ENCODE data around the gene NFIA. TPM values are rescaled to one million over a fixed set of nuclear protein-coding genes. Genes with fewer than 3 reads are reported as not detected.

NFIA gene
- total RNA-seq, 4 donors from 2014 or later, result 32.0 to 160 (median 32.9) TPM

DNA sequence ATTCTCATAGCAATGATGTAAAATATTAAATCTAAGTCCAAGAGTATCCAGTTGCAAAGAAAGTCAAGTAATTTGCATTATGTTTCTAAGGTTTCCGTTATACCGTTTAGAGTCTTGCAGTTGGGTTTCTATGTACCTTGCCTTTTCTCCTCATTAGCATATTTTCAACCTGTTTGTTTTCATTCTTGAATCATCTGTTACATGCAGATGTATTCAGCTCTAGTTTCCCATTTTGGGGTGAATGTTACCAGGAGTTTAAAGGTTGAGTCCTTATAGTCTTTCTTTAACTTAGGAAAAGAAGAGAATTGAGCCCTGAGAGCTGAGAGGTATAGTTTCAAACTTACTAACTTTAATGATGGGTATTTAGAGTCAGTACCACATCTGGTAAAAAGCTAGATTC lies 139.9 kb downstream of the NFIA start:
- no peak for DNase-seq
- no peaks in the 10 kb centered on the region for H3K9me3 ChIP-seq
- peaks cover 0 to 8% (median 0%) of the 10 kb centered on the region in 4 donors for H3K4me1 ChIP-seq
- no peaks in the 10 kb centered on the region for H3K27me3 ChIP-seq
- TF ChIP-seq POLR2A (IDR thresholded peaks at IDR 0.05), result no peak
- no peak for TF ChIP-seq CTCF (IDR thresholded peaks at IDR 0.05)
- no peak overlapping the region for H3K4me3 ChIP-seq
- H3K27ac ChIP-seq, result no peak overlapping the region
- no peaks in the 10 kb centered on the region for H3K36me3 ChIP-seq

DNA sequence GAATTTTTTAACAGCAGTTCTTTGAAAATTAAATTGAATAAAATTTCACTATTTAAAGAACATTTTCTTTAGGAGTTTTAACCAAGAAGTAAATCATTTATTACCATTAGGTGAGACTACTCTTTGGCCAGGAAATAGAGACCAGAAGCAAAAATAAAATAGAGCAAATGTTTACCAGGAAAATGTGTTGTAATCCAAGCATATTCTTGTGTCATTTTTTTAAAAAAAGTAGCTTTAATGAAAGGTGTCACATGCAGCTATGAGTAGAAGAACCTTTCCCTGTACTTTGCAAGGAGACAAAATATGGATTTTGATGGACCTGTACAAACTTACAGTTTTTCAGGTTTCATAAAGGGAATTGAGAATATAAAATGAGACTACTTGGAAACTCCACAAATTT lies 140.8 kb downstream of the NFIA start:
- H3K9me3 ChIP-seq, result no peaks in the 10 kb centered on the region
- no peak for DNase-seq
- H3K36me3 ChIP-seq, result no peaks in the 10 kb centered on the region
- H3K27ac ChIP-seq, result no peak overlapping the region
- TF ChIP-seq CTCF (IDR thresholded peaks at IDR 0.05) (no peak), POLR2A (IDR thresholded peaks at IDR 0.05) (no peak)
- no peak overlapping the region for H3K4me3 ChIP-seq
- peaks cover 0 to 14% (median 0%) of the 10 kb centered on the region in 4 donors for H3K4me1 ChIP-seq
- no peaks in the 10 kb centered on the region for H3K27me3 ChIP-seq

- Histone ChIP-seq H3K4me3 (no peak overlapping the region), H3K9me3 (no peaks in the 10 kb centered on the region), H3K36me3 (no peaks in the 10 kb centered on the region), H3K4me1 (peaks cover 0 to 16% (median 0%) of the 10 kb centered on the region in 4 donors), H3K27me3 (no peaks in the 10 kb centered on the region), H3K27ac (no peak overlapping the region)
- no peak for DNase-seq
- no peak for TF ChIP-seq POLR2A (IDR thresholded peaks at IDR 0.05)
- TF ChIP-seq CTCF (IDR thresholded peaks at IDR 0.05), result no peak
Measured at GRCh38 chr1:61224609-61225008, 142.2 kb downstream of the NFIA start.

GRCh38 chr1:61225478-61225877 lies 143.1 kb downstream of the NFIA start:
- Histone ChIP-seq H3K4me1 (peaks cover 0 to 16% (median 0%) of the 10 kb centered on the region in 4 donors), H3K27me3 (no peaks in the 10 kb centered on the region), H3K4me3 (no peak overlapping the region), H3K36me3 (no peaks in the 10 kb centered on the region), H3K9me3 (no peaks in the 10 kb centered on the region), H3K27ac (no peak overlapping the region)
- TF ChIP-seq CTCF (IDR thresholded peaks at IDR 0.05) (no peak), POLR2A (IDR thresholded peaks at IDR 0.05) (no peak)
- no peak for DNase-seq

DNA sequence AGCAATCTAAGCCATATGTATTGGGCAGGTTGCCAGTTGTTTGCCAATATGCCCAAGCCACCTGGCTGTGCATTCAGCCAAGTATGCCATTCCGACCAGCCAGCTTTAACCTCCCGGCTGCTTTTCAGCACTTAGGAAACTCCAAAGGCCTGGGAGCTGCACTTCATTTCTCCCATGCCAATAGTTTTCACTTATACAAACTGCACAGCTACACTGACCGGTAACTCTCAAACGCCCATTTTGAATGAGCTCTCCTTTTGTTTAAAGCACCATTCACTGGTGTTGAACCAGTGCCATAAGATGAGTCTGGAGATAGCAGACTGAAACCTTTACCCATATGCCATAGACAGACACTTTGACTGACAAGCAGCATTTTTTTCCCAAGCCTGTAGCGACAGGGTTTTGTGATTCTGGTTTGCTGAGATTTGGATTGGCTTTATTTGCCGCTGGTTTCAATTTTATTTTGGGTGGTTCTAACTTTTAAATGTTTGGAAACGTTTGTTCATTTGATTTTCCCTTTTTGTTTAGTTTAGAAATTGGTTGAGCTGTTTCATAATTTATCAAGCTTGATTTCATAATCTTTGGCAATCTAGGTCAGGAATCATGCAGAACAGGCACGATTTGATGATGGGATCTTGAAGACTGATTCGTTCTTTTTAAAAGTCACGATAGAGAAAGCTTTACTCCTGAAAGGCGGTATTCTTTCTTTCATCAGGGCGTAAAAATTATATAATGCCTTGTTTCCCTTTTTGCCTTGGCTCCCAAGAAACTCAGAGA lies 144.6 kb downstream of the NFIA start:
- Histone ChIP-seq H3K36me3 (no peaks in the 10 kb centered on the region), H3K9me3 (no peaks in the 10 kb centered on the region), H3K4me1 (peaks cover 0 to 16% (median 0%) of the 10 kb centered on the region in 4 donors), H3K27ac (peak overlapping the region in 2 of 4 donors; percentile 7 to 17), H3K27me3 (no peaks in the 10 kb centered on the region), H3K4me3 (no peak overlapping the region)
- no peak for TF ChIP-seq POLR2A (IDR thresholded peaks at IDR 0.05)
- no peak for TF ChIP-seq CTCF (IDR thresholded peaks at IDR 0.05)
- DNase-seq, result no peak

Measured in Peyer's patch (tissue), 4 donors.